GM04503 (cell line): ENCODE data around the gene ARIH2.
"Not testable (repeated sequence)": the region's sequence is repeated elsewhere in the genome, so short reads cannot be mapped to it uniquely, and the experiment has no call there.

Experiments used
- DNase-seq: peaks from one replicate; pipeline ENCODE4 v3.0.0-alpha.2; 2012; ENCODE audit warnings: low read depth

The ARIH2 gene

DNA sequence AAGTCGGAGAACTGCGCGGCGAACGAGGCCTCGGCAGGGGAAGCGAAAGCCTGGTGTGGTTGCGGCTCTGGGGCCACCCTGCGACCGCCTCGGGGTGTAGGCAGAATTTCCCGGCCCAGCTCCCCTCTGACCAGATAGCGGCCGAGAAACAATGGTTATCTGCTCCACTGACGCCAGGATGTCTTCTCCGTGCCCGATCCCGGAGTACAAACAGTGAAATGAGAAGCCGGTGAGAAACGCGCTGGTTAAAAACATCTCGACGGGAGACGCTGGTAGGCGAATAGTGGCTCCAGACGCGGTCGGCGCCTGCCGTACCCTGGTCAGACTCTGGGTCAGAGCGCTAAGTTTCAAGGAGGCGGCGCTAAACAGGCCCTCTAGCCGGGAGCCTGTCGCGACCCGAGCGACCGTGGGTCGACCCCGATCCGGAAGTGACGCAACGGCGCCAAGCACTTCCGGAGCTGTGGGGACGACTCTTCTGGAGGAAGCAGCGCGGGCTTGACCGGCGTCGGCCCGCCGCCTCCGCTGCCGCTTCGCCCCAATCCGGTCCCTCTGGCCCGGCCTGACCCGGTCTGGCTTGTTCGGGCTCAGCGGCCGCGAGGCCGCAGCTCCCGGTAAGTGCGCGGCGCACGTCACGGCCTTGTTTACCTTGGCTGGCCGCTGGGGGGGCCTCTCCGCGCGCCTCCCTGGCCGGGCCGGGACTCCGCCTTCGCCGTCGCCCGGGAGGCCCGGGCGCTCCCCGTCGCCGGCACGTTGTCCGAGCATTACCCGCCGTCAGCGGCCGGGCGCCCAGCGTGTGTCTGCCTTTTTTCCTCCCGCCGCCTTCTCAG lies at the start of gene ARIH2:
Gene ARIH2 (plus strand): TSS at position 455 of the 827 bp plus-strand sequence. CDS start 8,717 bp downstream, outside the sequence.
- peak; percentile 76 for DNase-seq

DNA sequence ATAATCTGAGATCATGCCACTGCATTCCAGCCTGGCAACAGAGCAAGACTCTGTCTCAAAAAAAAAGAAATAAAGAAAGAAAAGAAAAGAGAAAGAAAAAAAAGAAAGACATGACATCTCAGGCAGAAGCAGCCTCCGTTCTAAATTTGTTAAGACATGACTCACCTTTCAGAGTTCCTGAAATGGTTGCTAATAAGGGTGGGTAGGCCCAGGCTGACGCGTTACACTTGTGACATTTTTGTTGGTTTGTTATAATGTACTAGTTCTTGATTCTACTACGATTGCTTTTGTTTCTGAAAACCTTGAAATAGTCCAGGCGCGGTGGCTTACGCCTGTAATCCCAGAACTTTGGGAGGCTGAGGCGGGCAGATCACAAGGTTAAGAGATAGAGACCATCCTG lies 41.0 kb upstream of the ARIH2 start:
- DNase-seq: no peak

GRCh38 chr3:48879307-48879993 lies 39.2 kb upstream of the ARIH2 start:
- no peak for DNase-seq

DNA sequence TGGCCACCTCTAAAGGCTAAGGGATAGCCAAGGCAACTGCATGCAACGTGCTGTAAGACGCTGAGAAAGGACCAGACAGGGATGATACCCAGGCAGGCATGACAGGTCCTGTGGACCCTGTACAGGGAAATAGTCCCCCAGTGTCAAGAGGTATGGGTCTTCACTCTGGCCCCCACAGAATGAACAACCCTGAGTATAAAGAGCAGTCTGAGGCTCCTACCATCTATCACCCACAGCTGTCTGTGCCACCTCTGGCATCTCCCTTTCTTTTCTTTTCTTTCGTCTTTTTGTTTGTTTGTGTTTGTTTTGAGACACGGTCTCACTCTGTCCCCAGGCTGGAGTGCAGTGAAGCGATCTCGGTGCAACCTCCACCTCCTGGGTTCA lies 38.7 kb upstream of the ARIH2 start:
- no peak for DNase-seq

DNA sequence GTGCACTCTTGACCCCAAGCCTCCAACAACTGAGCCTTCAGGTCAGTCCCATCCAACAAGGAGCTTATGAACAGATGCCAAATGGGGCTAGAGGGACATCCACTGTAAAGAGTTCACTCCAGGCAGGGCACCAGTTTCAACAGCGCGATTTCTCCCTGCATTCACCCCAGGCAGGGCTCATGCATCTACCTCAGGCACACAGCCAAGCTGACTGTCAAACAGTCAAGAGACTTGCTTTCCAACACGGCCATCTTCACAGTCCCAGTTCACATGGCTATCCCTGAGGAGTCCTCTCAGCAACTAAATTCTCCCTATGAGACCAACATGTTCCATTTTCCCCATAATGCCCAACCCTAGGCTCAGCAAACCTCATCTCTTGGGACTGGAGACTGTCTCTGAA lies 37.6 kb upstream of the ARIH2 start:
- no peak for DNase-seq

DNA sequence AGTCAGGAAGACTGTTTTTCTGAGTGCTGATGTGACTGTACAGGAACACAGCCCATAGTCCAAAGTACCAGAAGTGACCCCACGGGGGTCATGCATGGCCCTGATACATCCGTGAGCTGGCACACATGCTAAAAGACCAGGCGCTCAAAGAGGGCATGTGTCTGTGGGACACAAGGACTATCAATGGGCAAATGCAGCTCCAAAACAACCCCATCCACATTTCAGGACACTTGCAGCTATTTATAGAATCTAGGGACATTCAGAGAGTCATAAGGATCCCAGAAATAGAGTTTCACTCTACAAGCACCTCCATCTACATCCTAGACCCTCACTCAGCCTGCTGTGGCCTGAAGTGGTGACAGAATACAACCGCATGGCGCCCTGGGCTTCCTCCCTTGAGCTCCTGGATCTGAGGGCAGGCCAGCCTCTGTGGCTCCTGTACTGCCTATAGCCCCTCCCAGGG lies 37.0 kb upstream of the ARIH2 start:
- DNase-seq: no peak

- DNase-seq: no peak
These were observed 32.9 kb upstream of the ARIH2 start for GRCh38 chr3:48885753-48886152.

DNA sequence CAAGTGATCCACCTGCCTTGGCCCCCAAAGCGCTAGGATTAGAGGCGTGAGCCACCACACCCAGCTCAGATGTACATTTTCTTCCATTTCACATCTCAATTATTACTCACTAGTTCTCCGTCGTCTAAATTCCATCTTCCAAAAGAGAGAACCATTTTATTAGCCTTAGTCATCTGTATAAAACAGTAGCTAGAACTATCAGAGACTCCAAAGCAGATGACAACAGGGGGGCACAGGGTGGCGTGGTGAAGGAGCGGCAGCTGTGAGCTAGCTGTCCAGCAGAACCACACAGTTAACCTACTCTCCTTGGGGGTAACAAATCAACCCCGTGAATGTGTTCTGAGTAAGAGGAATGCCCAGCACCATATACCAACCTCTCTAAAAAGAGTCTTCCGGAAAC lies 27.0 kb upstream of the ARIH2 start:
- DNase-seq: no peak

DNA sequence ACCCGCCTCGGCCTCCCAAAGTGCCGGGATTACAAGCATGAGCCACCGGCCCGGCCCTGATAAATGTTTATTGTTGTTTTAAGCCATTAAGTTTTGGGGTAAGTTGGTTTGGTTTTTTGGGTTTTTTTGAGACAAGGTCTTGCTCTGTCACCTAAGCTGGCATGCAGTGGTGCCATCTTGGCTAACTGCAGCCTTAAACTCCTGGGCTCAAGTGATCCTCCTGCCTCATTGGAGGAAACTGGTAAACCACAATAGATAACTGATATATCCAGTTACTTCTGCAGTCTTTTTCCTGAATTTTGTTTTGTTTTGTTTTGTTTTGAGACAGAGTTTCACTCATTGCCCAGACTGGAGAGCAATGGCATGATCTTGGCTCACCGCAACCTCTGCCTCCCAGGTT lies 24.1 kb upstream of the ARIH2 start:
- no peak for DNase-seq

DNA sequence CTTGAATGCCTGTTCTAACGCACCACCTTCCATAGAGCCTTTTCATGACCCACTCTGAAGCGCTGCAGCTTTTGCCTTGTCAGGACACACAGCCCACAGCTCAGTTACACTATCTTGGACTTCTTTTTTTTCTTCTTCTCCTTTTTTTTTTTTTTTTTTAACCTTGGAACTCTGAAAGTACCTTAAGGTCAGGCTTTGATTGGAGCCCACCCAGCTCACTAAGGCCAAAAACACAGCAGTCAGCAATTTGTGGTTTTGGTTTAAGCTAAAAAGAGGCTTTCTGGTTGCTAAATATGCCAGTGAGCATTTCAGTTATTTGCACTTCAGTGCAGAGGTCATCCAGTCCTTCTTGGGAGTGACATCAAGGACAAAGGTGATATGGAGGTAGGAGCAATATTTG lies 21.7 kb upstream of the ARIH2 start:
- no peak for DNase-seq

DNA sequence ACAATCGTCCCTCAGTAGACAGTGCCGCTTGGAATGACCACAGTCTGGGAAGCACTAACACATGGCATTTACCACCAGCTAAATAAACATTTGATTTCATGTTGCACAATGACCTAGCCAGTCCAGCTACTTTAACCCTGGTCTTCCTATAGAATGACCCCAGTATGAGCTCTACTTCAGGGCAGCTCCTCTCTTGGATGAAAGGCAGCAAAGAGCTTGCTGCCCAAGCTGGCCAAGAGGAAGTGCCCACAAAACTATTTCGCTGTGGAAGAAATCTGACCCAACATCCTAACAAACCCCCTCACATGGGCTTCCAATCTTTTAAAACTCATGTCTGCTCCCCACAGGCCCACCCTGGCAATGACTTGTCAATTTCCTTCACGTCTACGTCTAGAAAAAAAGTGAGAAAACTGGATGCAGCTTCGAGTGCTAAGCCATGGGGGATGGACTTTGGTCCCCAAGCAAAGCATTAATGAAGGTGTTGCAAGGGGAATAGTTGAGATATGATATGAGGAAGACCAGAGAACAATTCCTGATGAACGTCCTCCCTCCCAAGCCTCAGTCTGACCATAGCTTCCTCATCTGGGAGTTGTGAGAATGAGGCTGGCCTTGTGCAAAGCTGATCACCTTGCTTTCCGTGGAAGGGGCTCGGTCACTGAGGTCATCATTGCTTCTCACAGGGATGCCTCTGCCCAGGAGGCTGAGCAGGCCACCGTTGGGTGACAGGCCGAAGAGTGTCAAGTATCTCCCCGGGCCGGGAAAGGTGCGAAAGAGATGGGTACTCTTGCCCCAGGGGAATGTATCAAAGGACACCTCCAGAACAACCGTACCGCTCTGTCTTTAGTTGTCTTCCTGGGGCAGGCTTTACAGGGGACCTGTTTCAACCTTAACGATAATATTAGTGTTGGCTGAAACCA lies 20.9 kb upstream of the ARIH2 start:
- DNase-seq: no peak

GRCh38 chr3:48898383-48899234 lies 20.0 kb upstream of the ARIH2 start, which contains the start of gene SLC25A20:
SLC25A20 (minus strand) TSS chr3:48898882; CDS start chr3:48898794, 88 bp downstream.
- DNase-seq: peak; percentile 48

DNA sequence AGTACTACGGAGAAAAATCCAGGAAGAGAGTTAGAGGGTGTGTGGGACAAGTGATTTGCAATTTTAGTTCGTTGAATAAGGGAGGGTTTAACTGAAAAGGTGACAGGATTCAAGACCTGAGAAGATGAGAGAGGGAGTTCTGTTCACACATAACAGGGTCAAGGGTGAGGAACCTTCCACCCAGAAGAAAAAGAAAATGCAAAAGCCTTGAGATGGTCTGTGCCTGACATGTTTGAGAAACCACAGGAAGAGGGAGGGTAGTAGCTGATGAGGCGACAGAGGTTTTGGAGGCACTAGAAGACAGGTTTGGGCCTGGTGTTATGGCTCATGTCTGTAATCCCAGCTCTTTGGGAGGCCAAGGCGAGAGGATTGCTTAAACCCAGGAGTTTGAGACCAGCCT lies 19.4 kb upstream of the ARIH2 start:
- no peak for DNase-seq

GRCh38 chr3:48907026-48907425 lies 11.6 kb upstream of the ARIH2 start:
- DNase-seq: not testable (repeated sequence)

DNA sequence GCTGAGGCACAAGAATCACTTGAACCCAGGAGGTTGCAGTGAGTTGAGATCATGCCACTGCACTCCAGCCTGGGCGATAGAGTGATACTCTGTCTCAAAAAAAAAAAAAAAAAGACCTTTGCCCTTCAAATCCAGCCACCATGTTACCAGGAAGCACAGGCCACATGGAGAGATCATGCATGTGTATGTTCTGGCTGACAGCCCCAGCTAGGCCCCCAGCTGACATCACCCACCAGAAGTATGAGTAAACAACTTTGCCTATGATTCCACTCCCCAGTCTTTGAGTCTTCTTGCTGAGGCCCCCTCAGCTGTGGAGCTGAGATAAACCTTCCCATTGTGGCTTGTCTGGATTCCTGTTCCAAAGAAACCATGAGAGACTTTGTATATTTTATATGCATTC lies 3.3 kb upstream of the ARIH2 start:
- DNase-seq: no peak

DNA sequence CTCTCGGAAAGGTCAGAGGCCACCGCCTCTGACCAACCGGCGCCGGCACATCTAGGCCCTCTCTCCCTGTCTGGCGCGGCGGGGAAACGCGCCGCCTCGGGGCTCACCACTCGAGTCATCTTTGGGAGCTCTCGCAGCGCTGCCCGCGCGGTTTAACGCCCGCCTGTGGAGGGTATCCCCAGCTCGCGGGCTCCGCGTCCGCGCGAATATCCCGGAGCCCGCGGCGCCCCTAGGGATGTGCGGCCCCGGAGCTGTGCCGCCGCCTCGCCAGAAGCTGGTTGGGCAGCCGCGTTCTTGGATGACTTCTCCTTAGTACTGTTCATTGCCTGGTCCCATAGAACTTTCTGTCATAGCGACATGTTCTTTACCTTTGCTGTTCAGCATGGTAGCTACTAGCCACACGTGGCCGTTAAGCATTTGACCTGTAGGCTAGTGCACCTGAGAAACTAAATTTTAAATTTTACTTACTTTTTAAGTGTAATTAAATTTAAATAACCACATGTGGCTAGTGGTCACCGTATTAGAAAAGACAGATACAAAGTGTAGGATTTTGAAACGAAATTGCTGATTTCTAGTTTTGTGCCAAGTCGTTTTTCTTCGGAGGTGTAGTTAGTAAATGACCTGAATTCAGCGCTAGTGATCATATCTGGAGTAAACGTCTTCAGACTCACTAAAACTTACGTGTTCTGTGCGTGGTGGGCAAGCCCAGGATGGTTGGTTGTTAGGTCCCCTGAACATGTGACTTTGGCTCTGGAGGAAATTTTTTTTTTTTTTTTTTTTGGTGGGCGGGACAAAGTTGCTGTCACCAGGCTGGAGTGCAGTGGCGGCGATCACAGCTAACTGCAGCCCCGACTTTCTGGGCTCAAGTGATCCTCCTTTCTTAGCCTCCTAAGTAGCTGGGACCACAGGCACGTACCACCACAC lies 835 bp downstream of the ARIH2 start:
- DNase-seq: no peak

DNA sequence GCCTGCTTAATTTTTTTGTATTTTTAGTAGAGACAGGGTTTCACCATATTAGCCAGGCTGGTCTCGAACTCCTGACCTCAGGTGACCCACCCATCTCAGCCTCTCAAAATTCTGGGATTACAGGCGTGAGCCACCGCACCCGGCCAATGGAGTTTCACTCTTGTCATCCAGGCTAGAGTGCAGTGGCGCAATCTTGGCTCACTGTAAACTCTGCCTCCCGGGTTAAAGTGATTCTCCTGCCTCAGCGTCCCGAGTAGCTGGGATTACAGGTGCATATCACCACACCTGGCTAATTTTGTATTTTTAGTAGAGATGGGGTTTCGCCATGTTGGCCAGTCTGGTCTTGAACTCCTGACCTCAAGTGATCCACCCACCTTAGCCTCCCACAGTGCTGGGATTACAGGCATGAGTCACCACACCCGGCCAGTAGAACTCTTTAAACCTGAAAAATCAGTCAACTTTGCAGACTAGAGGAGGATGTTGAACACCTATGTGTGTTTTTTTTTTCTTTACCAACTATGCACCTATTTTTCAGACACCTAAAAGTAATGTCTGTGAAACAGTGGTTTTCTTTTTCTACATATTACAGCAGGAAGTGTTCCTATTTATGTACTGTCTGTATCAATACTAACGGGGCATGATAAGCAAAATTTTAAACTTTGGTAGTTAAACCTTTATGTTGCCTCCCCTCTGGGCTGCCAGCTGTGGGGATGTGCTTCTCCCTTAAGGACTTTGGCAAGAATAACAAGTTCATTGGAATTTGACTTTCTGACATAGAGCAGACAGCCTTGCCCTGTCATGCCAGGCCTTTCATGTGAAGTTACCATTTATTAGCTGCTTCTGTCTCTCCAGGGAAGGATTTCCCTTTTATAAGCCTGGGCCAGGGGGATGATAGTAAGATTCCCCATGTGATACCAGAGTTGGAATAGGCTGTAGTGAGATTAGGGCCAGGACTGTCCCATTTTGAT lies 8.1 kb downstream of the ARIH2 start:
- no peak for DNase-seq

GRCh38 chr3:48927928-48928327 lies 9.3 kb downstream of the ARIH2 start:
- DNase-seq: no peak

- DNase-seq: no peak
These were observed 10.0 kb downstream of the ARIH2 start for GRCh38 chr3:48928679-48929078.
